Measurements from ENCODE around the gene RABGAP1L. TPM values are rescaled to one million over a fixed set of nuclear protein-coding genes. Genes with fewer than 3 reads are reported as not detected.
"Not testable (repeated sequence)": the region's sequence is repeated elsewhere in the genome, so short reads cannot be mapped to it uniquely, and the experiment has no call there.

Gene RABGAP1L
- total RNA-seq, 1 donor from 2014 or later = 28.0 TPM

- no peak for DNase-seq (ENCODE audit: low read depth, low spot score)
Observed at GRCh38 chr1:174358786-174359453, 199.6 kb downstream of the RABGAP1L start.

- no peak for DNase-seq (ENCODE audit: low read depth, low spot score)
Observed at GRCh38 chr1:174359454-174359805, 200.1 kb downstream of the RABGAP1L start.

GRCh38 chr1:174364996-174365736 lies 205.8 kb downstream of the RABGAP1L start:
- DNase-seq (ENCODE audit: low read depth, low spot score) = no peak

- DNase-seq (ENCODE audit: low read depth, low spot score) = no peak
Observed at GRCh38 chr1:174366946-174367345, 207.6 kb downstream of the RABGAP1L start.

GRCh38 chr1:174367892-174368291 lies 208.6 kb downstream of the RABGAP1L start:
- no peak for DNase-seq (ENCODE audit: low read depth, low spot score)

GRCh38 chr1:174376030-174376429 lies 216.7 kb downstream of the RABGAP1L start:
- DNase-seq (ENCODE audit: low read depth, low spot score) = no peak

GRCh38 chr1:174391716-174392115 lies 232.4 kb downstream of the RABGAP1L start:
- DNase-seq (ENCODE audit: low read depth, low spot score) = no peak

- DNase-seq (ENCODE audit: low read depth, low spot score) = no peak
Observed at GRCh38 chr1:174393885-174394284, 234.6 kb downstream of the RABGAP1L start.

GRCh38 chr1:174397261-174397660 lies 237.9 kb downstream of the RABGAP1L start:
- no peak for DNase-seq (ENCODE audit: low read depth, low spot score)

GRCh38 chr1:174398246-174398645 lies 238.9 kb downstream of the RABGAP1L start:
- no peak for DNase-seq (ENCODE audit: low read depth, low spot score)

GRCh38 chr1:174399211-174399610 lies 239.9 kb downstream of the RABGAP1L start:
- DNase-seq (ENCODE audit: low read depth, low spot score) = no peak

- no peak for DNase-seq (ENCODE audit: low read depth, low spot score)
Observed at GRCh38 chr1:174401075-174401474, 241.8 kb downstream of the RABGAP1L start.

- DNase-seq (ENCODE audit: low read depth, low spot score) = no peak
Observed at GRCh38 chr1:174405219-174405618, 245.9 kb downstream of the RABGAP1L start.

GRCh38 chr1:174406421-174406820 lies 247.1 kb downstream of the RABGAP1L start:
- no peak for DNase-seq (ENCODE audit: low read depth, low spot score)

GRCh38 chr1:174407665-174408064 lies 248.3 kb downstream of the RABGAP1L start:
- no peak for DNase-seq (ENCODE audit: low read depth, low spot score)

- no peak for DNase-seq (ENCODE audit: low read depth, low spot score)
Observed at GRCh38 chr1:174408146-174408545, 248.8 kb downstream of the RABGAP1L start.

GRCh38 chr1:174409801-174410200 lies 250.5 kb downstream of the RABGAP1L start:
- not testable (repeated sequence) for DNase-seq (ENCODE audit: low read depth, low spot score)

GRCh38 chr1:174413632-174414031 lies 254.3 kb downstream of the RABGAP1L start:
- DNase-seq (ENCODE audit: low read depth, low spot score) = no peak

GRCh38 chr1:174414203-174414602 lies 254.9 kb downstream of the RABGAP1L start:
- no peak for DNase-seq (ENCODE audit: low read depth, low spot score)

GRCh38 chr1:174415506-174415905 lies 256.2 kb downstream of the RABGAP1L start:
- no peak for DNase-seq (ENCODE audit: low read depth, low spot score)

- no peak for DNase-seq (ENCODE audit: low read depth, low spot score)
Observed at GRCh38 chr1:174417921-174418320, 258.6 kb downstream of the RABGAP1L start.

- no peak for DNase-seq (ENCODE audit: low read depth, low spot score)
Observed at GRCh38 chr1:174425121-174425520, 265.8 kb downstream of the RABGAP1L start.

GRCh38 chr1:174426153-174426552 lies 266.8 kb downstream of the RABGAP1L start:
- DNase-seq (ENCODE audit: low read depth, low spot score) = no peak
